Measurements from ENCODE around the gene RPL28. TPM values are rescaled to one million over a fixed set of nuclear protein-coding genes. Genes with fewer than 3 reads are reported as not detected.

The RPL28 gene
- total RNA-seq, 2 experiments from 2014 or later = 3,995 to 4,178 TPM

GRCh38 chr19:55376241-55376933 lies 9.3 kb upstream of the RPL28 start, which contains the start of gene TMEM190:
Gene TMEM190, plus strand, starts transcription at chr19:55376826. Its CDS starts 28 bp downstream, at chr19:55376854.
- Mint-ChIP-seq H3K4me1 (ENCODE audit: low read depth) (peaks cover under 1% of the 10 kb centered on the region), H3K27me3 (peaks cover 24% of the 10 kb centered on the region), H3K9me3 (no peaks in the 10 kb centered on the region), H3K36me3 (ENCODE audit: low read depth) (no peaks in the 10 kb centered on the region), H3K4me3 (no peak within 1 kb of the TSS), H3K27ac (no peak within 1 kb of the TSS)
- Histone ChIP-seq H3K27me3 (ENCODE audit: control insufficient read depth in 1 of 2, insufficient read depth in 2 of 2, low read length in 2 of 2) (peaks cover 35 to 45% of the 10 kb centered on the region in 2 experiments), H3K27ac (ENCODE audit: low read depth in 1 of 2, low read length in 2 of 2) (no peak within 1 kb of the TSS), H3K9me3 (ENCODE audit: control insufficient read depth in 1 of 2, insufficient read depth in 1 of 2, low read length in 2 of 2) (peaks cover 0 to 15% of the 10 kb centered on the region in 2 experiments), H3K4me3 (ENCODE audit: low read length) (no peak within 1 kb of the TSS), H3K36me3 (ENCODE audit: insufficient read depth, low read length) (no peaks in the 10 kb centered on the region), H3K4me1 (ENCODE audit: insufficient read depth, low read length) (no peaks in the 10 kb centered on the region)
- intact Hi-C loops (cut with DNase I, micrococcal nuclease) = no loop called here
- ChIA-PET CTCF (no interaction called here), POLR2A (interaction anchor here (1.2 kb wide), 1 partner anchor 37 kb away, joined by 4 read pairs; the partner anchor contains the start of gene KMT5C)
- no peak for ATAC-seq (ENCODE audit: poor library complexity)
- TF ChIP-seq, protein P1, sequence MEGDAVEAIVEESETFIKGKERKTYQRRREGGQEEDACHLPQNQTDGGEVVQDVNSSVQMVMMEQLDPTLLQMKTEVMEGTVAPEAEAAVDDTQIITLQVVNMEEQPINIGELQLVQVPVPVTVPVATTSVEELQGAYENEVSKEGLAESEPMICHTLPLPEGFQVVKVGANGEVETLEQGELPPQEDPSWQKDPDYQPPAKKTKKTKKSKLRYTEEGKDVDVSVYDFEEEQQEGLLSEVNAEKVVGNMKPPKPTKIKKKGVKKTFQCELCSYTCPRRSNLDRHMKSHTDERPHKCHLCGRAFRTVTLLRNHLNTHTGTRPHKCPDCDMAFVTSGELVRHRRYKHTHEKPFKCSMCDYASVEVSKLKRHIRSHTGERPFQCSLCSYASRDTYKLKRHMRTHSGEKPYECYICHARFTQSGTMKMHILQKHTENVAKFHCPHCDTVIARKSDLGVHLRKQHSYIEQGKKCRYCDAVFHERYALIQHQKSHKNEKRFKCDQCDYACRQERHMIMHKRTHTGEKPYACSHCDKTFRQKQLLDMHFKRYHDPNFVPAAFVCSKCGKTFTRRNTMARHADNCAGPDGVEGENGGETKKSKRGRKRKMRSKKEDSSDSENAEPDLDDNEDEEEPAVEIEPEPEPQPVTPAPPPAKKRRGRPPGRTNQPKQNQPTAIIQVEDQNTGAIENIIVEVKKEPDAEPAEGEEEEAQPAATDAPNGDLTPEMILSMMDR (IDR thresholded peaks at IDR 0.05) = no peak
- no peak for DNase-seq

GRCh38 chr19:55377356-55378131 lies 8.2 kb upstream of the RPL28 start:
- Histone ChIP-seq H3K9me3 (ENCODE audit: control insufficient read depth in 1 of 2, insufficient read depth in 1 of 2, low read length in 2 of 2) (peaks cover 0 to 10% of the 10 kb centered on the region in 2 experiments), H3K4me3 (ENCODE audit: low read length) (no peak overlapping the region), H3K27me3 (ENCODE audit: control insufficient read depth in 1 of 2, insufficient read depth in 2 of 2, low read length in 2 of 2) (peaks cover 25 to 36% of the 10 kb centered on the region in 2 experiments), H3K4me1 (ENCODE audit: insufficient read depth, low read length) (peaks cover 3% of the 10 kb centered on the region), H3K27ac (ENCODE audit: low read depth in 1 of 2, low read length in 2 of 2) (no peak overlapping the region), H3K36me3 (ENCODE audit: insufficient read depth, low read length) (no peaks in the 10 kb centered on the region)
- Mint-ChIP-seq H3K27me3 (peaks cover 13% of the 10 kb centered on the region), H3K9me3 (no peaks in the 10 kb centered on the region), H3K4me3 (no peak overlapping the region), H3K4me1 (ENCODE audit: low read depth) (peaks cover 11% of the 10 kb centered on the region), H3K27ac (no peak overlapping the region), H3K36me3 (ENCODE audit: low read depth) (no peaks in the 10 kb centered on the region)
- DNase-seq (no peak), ATAC-seq (ENCODE audit: poor library complexity) (no peak)
- TF ChIP-seq, protein P1 (IDR thresholded peaks at IDR 0.05) = no peak
- CTCF ChIA-PET = no interaction called here
- intact Hi-C loops (cut with DNase I, micrococcal nuclease) = no loop called here
- POLR2A ChIA-PET = no interaction called here

DNA sequence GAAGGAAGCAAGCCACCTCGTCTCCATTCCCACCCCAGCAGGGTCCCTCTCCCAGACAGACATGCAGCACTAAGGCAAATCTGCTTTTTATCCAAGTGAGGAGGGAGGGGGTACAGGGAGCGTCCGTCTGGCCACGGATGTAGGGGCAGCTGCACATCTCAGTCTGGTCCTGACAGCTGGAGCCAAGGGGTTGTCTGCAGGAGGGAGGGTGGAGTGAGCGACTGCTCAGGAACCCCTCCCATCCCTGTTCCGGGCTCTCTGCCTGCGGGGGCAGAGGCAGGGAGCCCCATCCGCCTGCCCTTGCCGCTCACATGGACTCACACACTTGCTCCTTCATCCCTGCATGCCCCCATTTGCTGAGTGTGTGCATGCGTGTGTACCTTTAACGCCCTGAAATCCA lies 6.6 kb upstream of the RPL28 start:
- ATAC-seq (ENCODE audit: poor library complexity) (no peak), DNase-seq (no peak)
- H3K27me3 Mint-ChIP-seq = peaks cover 4% of the 10 kb centered on the region
- peaks cover 13% of the 10 kb centered on the region for H3K4me1 ChIP-seq (ENCODE audit: insufficient read depth, low read length)
- H3K4me3 ChIP-seq (ENCODE audit: low read length) = no peak overlapping the region
- H3K9me3 Mint-ChIP-seq = no peaks in the 10 kb centered on the region
- peaks cover 9 to 20% of the 10 kb centered on the region in 2 experiments for H3K27me3 ChIP-seq (ENCODE audit: control insufficient read depth in 1 of 2, insufficient read depth in 2 of 2, low read length in 2 of 2)
- POLR2A ChIA-PET = no interaction called here
- H3K27ac Mint-ChIP-seq = no peak overlapping the region
- CTCF ChIA-PET = no interaction called here
- no peak overlapping the region for H3K27ac ChIP-seq (ENCODE audit: low read depth in 1 of 2, low read length in 2 of 2)
- H3K36me3 ChIP-seq (ENCODE audit: insufficient read depth, low read length) = no peaks in the 10 kb centered on the region
- TF ChIP-seq, protein P1 (IDR thresholded peaks at IDR 0.05) = no peak
- H3K9me3 ChIP-seq (ENCODE audit: control insufficient read depth in 1 of 2, insufficient read depth in 1 of 2, low read length in 2 of 2) = peaks cover 0 to under 1% of the 10 kb centered on the region in 2 experiments
- intact Hi-C loops (cut with DNase I, micrococcal nuclease) = no loop called here
- H3K4me1 Mint-ChIP-seq (ENCODE audit: low read depth) = peaks cover 18% of the 10 kb centered on the region
- no peaks in the 10 kb centered on the region for H3K36me3 Mint-ChIP-seq (ENCODE audit: low read depth)
- H3K4me3 Mint-ChIP-seq = no peak overlapping the region
